Uterus (tissue), 2 donors: ENCODE measurements around the gene PRDM15.

Experiments
- CTCF ChIP-seq, 4 experiments: fragments of 200-600 bp in 2 of 4; fragments of 450-650 bp in 2 of 4; sonication (generic) in 2 of 4; IDR thresholded peaks; one replicate each; pipeline ENCODE4 v1.5.1; 2016 to 2019; ENCODE audit warnings: antibody characterized with exemption in 4 of 4, mild to moderate bottlenecking in 2 of 4, moderate library complexity in 1 of 4
- POLR2A ChIP-seq, 2 donors: fragments of 450-650 bp; IDR thresholded peaks; one replicate each; pipeline ENCODE4 v1.6.1; 2016; ENCODE audit warnings: antibody characterized with exemption in 2 of 2, mild to moderate bottlenecking in 1 of 2, moderate library complexity in 1 of 2

DNA sequence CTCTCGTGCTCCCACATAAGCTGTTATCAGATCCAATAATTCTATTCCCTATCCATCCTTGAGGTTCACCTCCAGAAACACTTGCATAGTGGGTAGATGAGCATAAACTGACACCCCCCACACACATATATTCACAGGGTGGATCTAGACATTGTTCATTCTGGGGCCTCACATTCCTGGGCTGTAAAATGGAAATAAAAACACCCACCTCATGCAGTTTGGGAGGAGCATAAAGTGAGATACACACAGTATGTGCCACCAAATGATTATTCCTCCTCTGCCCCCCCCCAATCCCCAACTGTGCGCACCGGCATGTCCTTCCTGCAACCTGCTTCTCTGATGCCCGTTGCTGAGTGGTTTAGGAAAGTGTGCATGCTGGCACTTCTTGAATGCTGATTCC lies 17.9 kb downstream of the PRDM15 start:
- no peak for TF ChIP-seq CTCF (IDR thresholded peaks at IDR 0.05)
- no peak for TF ChIP-seq POLR2A (IDR thresholded peaks at IDR 0.05)
